Lower leg skin (tissue), 4 donors: Measurements from ENCODE around the gene PMM2. TPM values are rescaled to one million over a fixed set of nuclear protein-coding genes. Genes with fewer than 3 reads are reported as not detected.
"Not testable (repeated sequence)": the region's sequence is repeated elsewhere in the genome, so short reads cannot be mapped to it uniquely, and the experiment has no call there.

Experiments
- DNase-seq, 2 donors: peaks; one replicate each; pipeline ENCODE4 v3.0.0-alpha.2; 2019; ENCODE audit warnings: low spot score in 2 of 2
- H3K4me3 ChIP-seq: fragments of 200-600 bp; sonication (generic); 2 replicates; pipeline ENCODE4 v1.5.1; 2017; ENCODE audit warnings: mild to moderate bottlenecking, low read depth; ENCODE audit not compliant: poor library complexity, severe bottlenecking
- CTCF ChIP-seq, 3 donors: fragments of 450-650 bp; IDR thresholded peaks; one replicate each; pipeline ENCODE4 v1.5.1; 2016; ENCODE audit warnings: antibody characterized with exemption in 3 of 3, mild to moderate bottlenecking in 3 of 3, moderate library complexity in 2 of 3
- POLR2A ChIP-seq, 2 donors: fragments of 450-650 bp; IDR thresholded peaks; one replicate each; pipeline ENCODE4 v1.6.1; 2016 to 2017; ENCODE audit warnings: antibody characterized with exemption in 2 of 2, mild to moderate bottlenecking in 1 of 2, moderate library complexity in 1 of 2
- WGBS, 2 donors: methylation state at CpG; one replicate each; pipeline ENCODE4 v1.1.5; 2018; 5-methylcytosine and 5-hydroxymethylcytosine counted together
- intact Hi-C: fragments of 100-400 bp; cut with DNase I; formaldehyde crosslinking; loops from one replicate; pipeline ENCODE4 v1.15.0; 2023; ENCODE audit warnings: low total_unique reads
- total RNA-seq, 4 donors: library from RNA; depleted of rRNA; stranded (reverse); fragments of >200 nt; gene quantifications; one replicate each; pipeline ENCODE4 v1.1.0, GENCODE V29; 2016

The PMM2 gene
- total RNA-seq, 4 donors from 2014 or later = 20.5 to 41.8 (median 26.8) TPM

GRCh38 chr16:8798535-8799157 lies 1.0 kb downstream of the PMM2 start:
- DNase-seq = no peak
- 49 to 65% methylated on average over 7 of the region's 7 CpGs for WGBS, 2 donors
- TF ChIP-seq CTCF (IDR thresholded peaks at IDR 0.05) (no peak), POLR2A (IDR thresholded peaks at IDR 0.05) (no peak)
- H3K4me3 ChIP-seq = peak overlapping the region; percentile 96
- intact Hi-C loops = no loop called here

GRCh38 chr16:8801701-8802100 lies 4.1 kb downstream of the PMM2 start:
- 84 to 87% methylated on average over 4 of the region's 4 CpGs for WGBS, 2 donors
- H3K4me3 ChIP-seq = no peak overlapping the region
- TF ChIP-seq CTCF (IDR thresholded peaks at IDR 0.05) (no peak), POLR2A (IDR thresholded peaks at IDR 0.05) (no peak)
- DNase-seq = no peak
- intact Hi-C loops = no loop called here

GRCh38 chr16:8803733-8804132 lies 6.1 kb downstream of the PMM2 start:
- H3K4me3 ChIP-seq, intact Hi-C loops, DNase-seq: not testable (repeated sequence)
- WGBS, 2 donors = 90 to 92% methylated on average over 12 of the region's 12 CpGs

- no peak overlapping the region for H3K4me3 ChIP-seq
- intact Hi-C loops = no loop called here
- DNase-seq = no peak
- TF ChIP-seq CTCF (IDR thresholded peaks at IDR 0.05) (no peak), POLR2A (IDR thresholded peaks at IDR 0.05) (no peak)
- 84 to 91% methylated on average over 6 of the region's 6 CpGs for WGBS, 2 donors
These were observed 6.7 kb downstream of the PMM2 start for GRCh38 chr16:8804313-8804712.

GRCh38 chr16:8806272-8806983 lies 8.8 kb downstream of the PMM2 start:
- WGBS, 2 donors = 80 to 82% methylated on average over 13 of the region's 13 CpGs
- H3K4me3 ChIP-seq = no peak overlapping the region
- intact Hi-C loops = no loop called here
- TF ChIP-seq POLR2A (IDR thresholded peaks at IDR 0.05) (no peak), CTCF (IDR thresholded peaks at IDR 0.05) (no peak)
- no peak for DNase-seq

GRCh38 chr16:8807189-8807588 lies 9.6 kb downstream of the PMM2 start:
- TF ChIP-seq CTCF (IDR thresholded peaks at IDR 0.05) (no peak), POLR2A (IDR thresholded peaks at IDR 0.05) (no peak)
- DNase-seq = no peak
- WGBS, 2 donors = 97% methylated on average over 5 of the region's 5 CpGs
- intact Hi-C loops = no loop called here
- no peak overlapping the region for H3K4me3 ChIP-seq
